Measurements from ENCODE around the gene OR7C1. TPM values are rescaled to one million over a fixed set of nuclear protein-coding genes. Genes with fewer than 3 reads are reported as not detected.
"Not testable (repeated sequence)": the region's sequence is repeated elsewhere in the genome, so short reads cannot be mapped to it uniquely, and the experiment has no call there.

Gene OR7C1
- total and polyA plus RNA-seq, 2 of the 13 experiments (the other 11 are each of a cell fraction or from before 2014, with no cell fraction given) = not detected

DNA sequence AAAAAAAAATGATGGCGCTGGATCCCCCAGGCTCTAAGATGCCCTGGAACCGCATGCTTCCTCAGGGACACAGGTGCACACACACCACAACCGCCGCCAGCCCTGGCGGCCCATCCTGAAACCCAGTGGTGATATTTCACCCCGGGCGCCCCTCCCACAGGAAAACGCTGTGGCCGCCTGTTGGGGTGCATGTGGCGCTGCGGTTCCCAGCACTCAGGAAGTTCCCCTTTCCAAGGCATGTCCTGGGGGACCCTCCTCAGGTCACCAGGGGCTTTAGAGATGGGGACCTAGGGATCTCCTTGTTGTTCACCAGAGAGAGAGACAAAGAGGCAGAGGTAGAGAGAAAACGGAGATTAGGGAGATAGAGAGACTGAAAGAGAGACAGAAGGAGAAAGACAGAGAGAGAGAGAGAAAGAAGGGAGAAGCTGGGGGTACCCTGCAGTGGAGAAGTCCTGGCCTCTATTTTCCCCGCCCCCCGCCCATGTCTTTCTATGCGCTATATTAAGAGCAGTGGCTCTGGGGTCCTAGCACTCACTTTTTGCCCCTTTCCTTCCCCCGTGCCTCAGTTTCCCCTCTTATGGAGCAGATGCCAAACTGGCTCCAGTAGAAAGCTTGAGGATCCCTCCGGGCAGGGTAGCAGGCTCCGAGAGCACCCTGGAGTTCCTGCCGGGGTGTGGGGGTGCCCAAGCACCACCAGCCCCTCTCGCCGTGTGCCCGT lies 59.0 kb downstream of the OR7C1 start:
- H3K4me1 ChIP-seq (ENCODE audit: insufficient read depth, low read length) = no peaks in the 10 kb centered on the region
- ChIA-PET CTCF (ENCODE audit: low intra/inter-chr PET ratio, low total read pairs) (no interaction called here), POLR2A (no interaction called here)
- no peaks in the 10 kb centered on the region for H4K20me1 ChIP-seq (ENCODE audit: insufficient read depth, low read length)
- FAIRE-seq (no peak), DNase-seq (ENCODE audit: low spot score) (no peak), ATAC-seq (no peak; the same call in 2 of the 3 replicates)
- no peak overlapping the region for H3K27ac ChIP-seq (ENCODE audit: extremely low read length, insufficient read depth, low read length)
- in situ Hi-C loops (cut with HindIII; ENCODE audit: extremely low pct_ligation_motif_present, low pct_unique_long_range_greater_than_20kb) = no loop called here
- no TSS peak for BruUV-seq (replicated peaks)
- no peak for TF ChIP-seq ZEB1 (IDR thresholded peaks at IDR 0.05; ENCODE audit: insufficient replicate concordance, low read depth)
- no peak overlapping the region for H3K4me3 ChIP-seq (replicated peaks in 1 of 3; ENCODE audit: insufficient read depth in 1 of 3, low read depth in 2 of 3, low read length in 3 of 3)
- H3K36me3 ChIP-seq (replicated peaks in 1 of 2; ENCODE audit: control insufficient read depth in 1 of 2, insufficient read depth in 2 of 2, low read length in 2 of 2) = no peaks in the 10 kb centered on the region
- H3K4me2 ChIP-seq (ENCODE audit: low read depth, low read length) = no peak overlapping the region
- no peak overlapping the region for H2AFZ ChIP-seq (ENCODE audit: low read length)
- H3K27me3 ChIP-seq (ENCODE audit: control insufficient read depth in 1 of 2, insufficient read depth in 2 of 2, low read length in 2 of 2) = 0 out of 5 replicates have a peak, but pooled peaks cover 0 to 5% of the 10 kb centered on the region in 2 experiments
- intact Hi-C loops (cut with micrococcal nuclease; ENCODE audit: unreplicated experiment) = no loop called here
- no peaks in the 10 kb centered on the region for H3K79me2 ChIP-seq (ENCODE audit: insufficient read depth, low read length)
- WGBS (ENCODE audit: low lambda C conversion rate) = 17% methylated on average over 19 of the region's 22 CpGs
- H3K9ac ChIP-seq (ENCODE audit: insufficient read depth, low read depth, low read length) = no peak overlapping the region
- no peaks in the 10 kb centered on the region for H3K9me3 ChIP-seq (ENCODE audit: low read length)

DNA sequence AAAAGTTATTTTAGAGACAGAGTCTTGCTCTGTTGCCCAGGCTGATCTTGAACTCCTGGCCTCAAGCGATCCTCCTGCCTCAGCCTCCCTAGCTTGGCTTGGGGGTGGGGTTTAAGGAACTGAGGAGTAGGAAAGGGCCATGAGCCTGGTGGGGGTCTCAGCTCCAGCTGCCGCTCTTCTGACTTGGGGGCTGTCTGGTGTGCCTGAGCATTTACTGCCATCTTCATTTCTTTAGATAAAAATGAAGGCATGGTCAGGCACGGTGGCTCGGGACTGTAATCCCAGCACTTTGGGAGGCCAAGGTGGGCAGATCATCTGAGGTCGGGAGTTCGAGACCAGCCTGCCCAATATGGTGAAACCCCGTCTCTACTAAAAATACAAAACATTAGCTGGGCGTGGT lies 59.7 kb downstream of the OR7C1 start:
- H2AFZ ChIP-seq (ENCODE audit: low read length); H3K79me2 ChIP-seq (ENCODE audit: insufficient read depth, low read length); FAIRE-seq; ATAC-seq; H3K9me3 ChIP-seq (ENCODE audit: low read length); H3K9ac ChIP-seq (ENCODE audit: insufficient read depth, low read depth, low read length); H3K4me2 ChIP-seq (ENCODE audit: low read depth, low read length); H3K27ac ChIP-seq (ENCODE audit: extremely low read length, insufficient read depth, low read length); H3K27me3 ChIP-seq (ENCODE audit: control insufficient read depth in 1 of 2, insufficient read depth in 2 of 2, low read length in 2 of 2); H3K4me1 ChIP-seq (ENCODE audit: insufficient read depth, low read length); POLR2A ChIA-PET; H3K36me3 ChIP-seq (replicated peaks in 1 of 2; ENCODE audit: control insufficient read depth in 1 of 2, insufficient read depth in 2 of 2, low read length in 2 of 2); H4K20me1 ChIP-seq (ENCODE audit: insufficient read depth, low read length); CTCF ChIA-PET (ENCODE audit: low intra/inter-chr PET ratio, low total read pairs); BruUV-seq (replicated peaks); in situ Hi-C loops (cut with HindIII; ENCODE audit: extremely low pct_ligation_motif_present, low pct_unique_long_range_greater_than_20kb); DNase-seq (ENCODE audit: low spot score); H3K4me3 ChIP-seq (replicated peaks in 1 of 3; ENCODE audit: insufficient read depth in 1 of 3, low read depth in 2 of 3, low read length in 3 of 3); intact Hi-C loops (cut with micrococcal nuclease; ENCODE audit: unreplicated experiment): not testable (repeated sequence)
- WGBS (ENCODE audit: low lambda C conversion rate) = 22% methylated on average over 5 of the region's 8 CpGs
